ENCODE data around the gene METTL17.
A peak's percentile ranks its signal among the peaks of the same experiment; 100 is the strongest.
"Not testable (repeated sequence)": the region's sequence is repeated elsewhere in the genome, so short reads cannot be mapped to it uniquely, and the experiment has no call there.

METTL17 gene

DNA sequence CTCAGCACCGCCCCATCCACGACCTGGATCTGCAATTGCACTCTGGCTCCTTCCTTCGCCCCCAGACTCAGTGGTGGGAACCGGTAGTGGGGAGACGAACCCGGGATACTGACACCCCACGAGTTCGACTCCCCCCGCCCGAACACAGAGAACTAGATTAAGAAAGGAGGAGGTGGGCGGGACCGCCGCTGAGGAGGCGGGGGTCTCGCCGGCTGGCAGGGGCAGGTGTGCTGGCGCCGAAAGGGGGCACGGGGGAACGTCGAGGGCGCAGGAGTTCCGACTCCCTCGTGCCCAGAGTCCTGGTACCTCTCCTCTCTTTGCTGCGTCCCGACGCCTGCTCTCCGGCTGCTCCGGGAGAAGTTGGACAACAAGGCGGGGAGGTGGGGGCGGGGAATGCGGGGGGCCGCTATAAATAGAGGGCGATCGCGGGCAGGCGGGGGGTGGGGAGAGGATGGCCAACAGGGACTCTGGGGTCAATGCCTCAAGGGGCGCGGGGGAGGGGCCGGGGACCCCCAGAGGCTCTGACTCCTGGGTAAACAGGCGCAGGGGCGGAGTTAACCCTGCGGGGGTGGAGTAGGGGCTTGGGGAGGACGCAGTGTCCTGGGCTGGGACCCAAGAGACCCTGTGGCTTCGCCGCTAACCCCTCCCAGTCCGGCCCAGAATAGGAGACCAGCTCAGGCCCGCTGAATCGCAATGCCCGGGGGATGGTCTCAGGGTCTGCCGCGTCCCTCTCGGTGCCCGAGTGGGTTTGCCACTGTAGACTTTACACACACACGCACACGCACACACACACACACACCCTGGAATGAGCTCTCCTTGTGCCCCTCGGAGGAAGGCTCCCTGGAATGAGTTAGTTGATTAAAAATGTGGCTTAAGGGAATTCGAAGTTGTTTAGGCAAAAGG, 35.8 kb downstream of the METTL17 start:
- no peak for DNase-seq

DNA sequence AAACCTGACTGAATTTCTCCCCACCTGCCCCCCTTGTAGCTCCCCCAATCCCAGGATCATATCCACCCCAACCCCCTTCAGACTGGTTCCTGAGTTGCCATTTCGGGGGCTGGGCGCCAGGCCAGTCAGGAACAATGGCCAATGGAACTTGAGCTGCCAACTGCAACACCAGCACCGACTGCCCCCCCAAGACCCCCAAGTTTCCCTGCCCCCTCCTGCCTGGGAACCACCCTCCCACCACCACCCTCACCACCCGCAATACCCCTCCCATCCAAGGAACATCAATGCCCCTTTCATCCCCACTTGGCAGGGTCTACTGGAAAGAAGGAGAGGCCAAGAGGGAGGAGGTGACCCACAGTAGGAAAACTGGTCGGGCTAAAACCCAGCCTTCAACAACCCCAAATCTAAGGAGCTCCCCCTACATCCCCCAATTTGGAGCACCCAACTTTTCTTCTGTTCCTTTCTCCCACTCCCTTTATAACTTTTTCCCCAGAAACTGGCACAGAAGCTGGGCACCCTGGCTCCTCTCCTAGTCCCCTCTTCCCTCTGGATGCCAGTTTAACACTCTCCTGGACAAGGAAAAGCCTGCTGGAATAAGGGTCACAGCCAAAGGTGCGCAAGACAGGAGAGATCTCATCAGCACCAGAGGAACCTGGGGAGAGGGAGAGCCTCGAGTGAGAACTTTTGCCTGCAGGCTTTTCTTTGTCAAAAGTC, 36.7 kb downstream of the METTL17 start:
- DNase-seq, result no peak

DNA sequence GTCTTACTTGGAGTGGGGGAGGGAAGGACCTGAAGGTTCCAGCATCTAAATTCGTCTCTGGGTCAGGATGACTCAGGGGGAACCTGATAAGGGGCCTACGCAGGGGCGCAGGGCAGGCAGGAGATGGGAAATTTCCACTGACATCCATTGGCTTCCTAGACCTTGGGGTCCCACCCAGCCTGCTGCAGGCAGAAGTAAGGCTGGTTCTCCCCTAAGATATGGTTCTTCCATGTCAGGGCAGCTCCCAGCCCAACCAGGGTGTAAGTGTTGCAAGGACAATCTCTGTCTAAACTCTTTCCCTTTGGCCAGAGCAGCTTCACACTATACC, 37.2 kb downstream of the METTL17 start:
- no peak for DNase-seq

DNA sequence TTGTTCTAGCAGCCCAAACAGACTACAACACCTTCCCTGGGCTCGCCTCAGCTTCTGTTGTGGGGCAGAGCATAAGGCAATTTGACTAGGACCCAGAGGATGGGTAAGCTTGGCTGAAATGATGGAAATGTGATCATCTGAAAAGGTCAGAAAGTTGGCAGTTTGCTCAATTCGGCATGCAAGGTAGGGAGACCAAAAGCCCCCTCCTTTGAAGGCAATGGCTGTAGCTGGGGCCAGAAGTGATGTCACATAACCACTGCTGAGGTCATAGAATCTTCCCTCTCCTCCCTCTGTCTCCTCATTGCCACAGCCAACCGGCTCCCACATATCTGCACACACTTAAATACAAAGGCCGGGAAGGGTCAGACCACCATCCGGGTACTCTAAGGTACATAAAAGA, 40.1 kb downstream of the METTL17 start, which contains the start of gene TPPP2:
TPPP2 (plus strand) TSS at position 301 of the 400 bp plus-strand sequence. CDS start 365 bp downstream, outside the sequence.
- no peak for DNase-seq

DNA sequence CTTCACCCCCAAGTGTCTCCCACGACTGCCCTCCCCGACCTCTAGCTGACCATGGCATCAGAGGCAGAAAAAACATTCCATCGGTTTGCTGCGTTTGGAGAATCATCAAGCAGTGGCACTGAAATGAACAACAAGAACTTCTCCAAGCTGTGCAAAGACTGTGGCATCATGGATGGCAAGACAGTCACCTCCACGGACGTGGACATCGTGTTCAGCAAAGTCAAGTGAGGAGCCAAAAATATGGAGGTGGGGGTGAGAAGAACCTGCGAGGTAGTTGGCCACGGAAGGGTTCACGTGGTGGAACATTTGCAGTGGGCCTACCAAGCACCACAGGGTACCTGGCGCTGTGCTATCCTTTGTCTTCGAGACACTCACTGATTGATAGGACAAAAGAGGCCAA, 40.8 kb downstream of the METTL17 start:
- DNase-seq, result no peak

- DNase-seq, result no peak
These were observed 42.7 kb downstream of the METTL17 start for GRCh38 chr14:21032326-21033132.

DNA sequence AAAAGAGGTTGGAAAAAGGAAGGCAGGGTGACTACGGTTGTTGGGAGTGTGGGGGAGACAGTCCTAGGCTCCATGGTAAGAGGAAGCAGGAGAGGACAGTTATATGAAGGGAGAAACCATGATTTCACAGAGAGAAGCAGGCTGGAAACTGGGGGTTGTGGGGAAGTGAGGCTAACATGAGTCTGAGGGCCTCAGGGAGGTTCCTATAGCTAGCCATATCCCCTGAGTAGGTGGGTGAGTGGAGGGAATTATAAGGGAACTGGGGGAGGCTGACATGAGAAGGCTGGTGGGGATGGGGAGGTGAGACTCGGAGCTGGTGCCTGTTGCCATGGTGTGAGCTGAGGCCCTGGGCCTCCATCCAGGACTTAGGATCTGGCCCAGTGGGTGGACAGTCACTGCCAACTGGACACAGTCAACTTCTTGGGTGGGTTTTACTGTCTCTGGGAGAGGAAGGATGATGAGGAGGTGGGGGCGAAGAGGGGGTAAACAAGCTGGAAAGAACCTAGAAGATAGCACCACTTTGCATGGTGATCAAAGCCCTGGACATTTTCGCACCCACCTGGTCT, 43.4 kb downstream of the METTL17 start:
- no peak for DNase-seq

DNA sequence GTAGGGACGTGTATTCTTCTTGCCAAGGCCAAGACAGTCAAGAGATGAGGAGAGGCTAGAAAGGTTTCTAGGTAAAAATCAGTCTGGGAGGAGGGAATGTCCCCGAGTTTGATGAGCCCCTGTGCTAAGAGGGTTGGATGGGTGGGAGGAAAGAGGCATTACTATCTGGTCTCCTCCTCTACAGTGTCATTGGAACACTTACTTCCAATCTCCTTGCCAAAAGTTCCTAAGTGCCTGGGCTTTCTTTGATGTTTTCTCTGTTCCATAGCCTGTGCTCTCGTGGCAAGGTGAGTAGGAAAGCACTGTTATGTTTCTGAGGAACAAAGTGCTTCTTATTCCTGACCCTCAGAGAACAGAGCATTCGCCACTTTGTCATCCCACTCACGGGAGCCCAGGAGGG, 44.9 kb downstream of the METTL17 start, which contains the start of gene RNASE13:
RNASE13 (minus strand) TSS at position 101 of the 400 bp plus-strand sequence. CDS start 519 bp downstream, outside the sequence.
- no peak for DNase-seq

DNA sequence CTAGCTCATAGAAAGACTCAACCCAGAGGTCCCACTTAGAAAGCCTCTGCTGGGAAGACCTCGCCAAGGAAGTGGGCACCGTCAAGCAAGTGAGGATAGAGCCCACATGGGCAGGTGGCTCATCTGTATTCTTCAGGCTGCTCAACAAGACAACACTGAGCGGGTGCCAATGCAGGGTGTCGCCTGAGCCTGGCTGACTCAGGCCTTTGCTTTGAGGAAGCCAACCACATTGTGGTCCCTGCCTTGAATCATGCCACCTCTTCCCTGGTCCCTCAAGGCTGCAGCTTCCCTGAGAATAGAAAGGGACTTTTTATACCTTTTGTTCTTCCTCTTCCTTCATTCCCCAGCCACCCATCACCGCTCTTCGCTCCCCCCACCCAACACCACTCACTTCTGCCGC, 47.0 kb downstream of the METTL17 start:
- no peak for DNase-seq

GRCh38 chr14:21037156-21037555, 47.4 kb downstream of the METTL17 start:
- DNase-seq, result no peak

- DNase-seq, result no peak
These were observed 49.0 kb downstream of the METTL17 start for GRCh38 chr14:21038441-21039422.

GRCh38 chr14:21039585-21040369, 50.0 kb downstream of the METTL17 start:
- DNase-seq, result peak; percentile 26

DNA sequence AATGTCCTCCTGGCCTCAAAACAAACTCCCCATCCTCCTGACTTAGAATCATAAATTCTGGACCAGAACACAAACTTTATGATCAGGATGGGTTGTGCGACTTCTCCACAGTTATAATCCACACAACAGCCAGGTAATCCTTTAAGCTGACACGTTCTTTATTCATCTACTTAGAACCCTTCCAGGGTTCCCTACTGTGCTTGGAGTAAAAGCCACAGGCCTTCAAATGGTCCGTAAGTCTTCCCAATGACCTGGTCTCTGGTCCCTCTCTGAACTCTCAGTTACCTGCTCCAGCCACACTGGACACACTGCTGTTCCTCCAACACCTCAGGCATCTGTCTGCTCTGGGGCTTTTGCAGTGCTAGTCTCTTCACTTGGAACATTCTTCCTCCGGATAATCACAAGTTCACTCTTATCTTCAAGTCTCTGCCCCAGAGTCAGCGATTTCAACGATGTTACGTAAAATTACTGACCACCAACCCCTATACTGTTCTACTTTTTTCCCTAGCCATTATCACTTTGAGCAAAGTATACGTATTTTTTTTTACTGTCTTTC, 50.7 kb downstream of the METTL17 start:
- no peak for DNase-seq

GRCh38 chr14:21040941-21041340, 51.2 kb downstream of the METTL17 start:
- DNase-seq, result not testable (repeated sequence)

DNA sequence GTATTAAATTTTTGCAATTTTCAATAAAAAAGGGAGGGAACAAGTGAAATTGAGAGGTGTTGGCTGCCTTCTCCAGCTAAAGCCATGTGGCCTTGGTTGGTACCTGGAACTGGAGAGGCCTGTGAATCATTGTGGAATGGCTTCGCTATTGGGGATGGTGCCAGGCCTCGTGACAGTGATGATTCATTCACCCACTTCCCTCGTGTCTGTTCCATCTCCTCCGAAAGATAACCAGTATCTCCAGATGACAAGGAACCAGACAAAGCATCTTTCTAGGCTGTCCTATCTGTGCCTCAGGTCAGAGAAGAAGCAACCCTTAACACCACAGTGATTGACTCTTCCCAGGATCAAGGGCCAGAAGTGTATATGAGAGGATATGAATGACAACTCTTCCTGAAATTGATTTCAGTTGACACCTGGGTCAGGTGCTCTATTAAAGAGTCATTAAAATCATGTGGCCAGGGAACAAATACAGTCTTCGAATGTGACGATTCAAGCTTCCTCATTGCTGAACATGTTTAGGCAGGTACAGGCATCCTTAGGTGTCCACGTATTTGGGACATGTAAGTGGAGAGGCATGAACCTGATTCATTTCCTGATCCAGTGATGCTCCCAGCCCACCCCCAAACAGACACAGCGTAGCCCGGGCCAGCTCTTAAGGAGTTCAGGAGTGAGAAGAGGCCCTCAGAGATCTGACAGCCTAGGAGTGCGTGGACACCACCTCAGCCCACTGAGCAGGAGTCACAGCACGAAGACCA, 52.1 kb downstream of the METTL17 start, which contains the start of gene RNASE7:
RNASE7 (plus strand) TSS at position 687 of the 758 bp plus-strand sequence. CDS start 631 bp downstream, outside the sequence.
- no peak for DNase-seq

GRCh38 chr14:21042918-21043317, 53.1 kb downstream of the METTL17 start:
- no peak for DNase-seq

GRCh38 chr14:21043387-21043973, 53.7 kb downstream of the METTL17 start:
- DNase-seq, result no peak

- no peak for DNase-seq
These were observed 54.3 kb downstream of the METTL17 start for GRCh38 chr14:21043974-21044618.
